Stimulated activated CD4-positive, alpha-beta T cell treated with anti-CD3 and anti-CD28 coated beads, Interleukin-15, amount 100 ng/mL, for 24 hours (primary cell): ENCODE results near the gene RTN1.

Experiments
- DNase-seq: peaks from one replicate; pipeline ENCODE4 v3.0.0-alpha.2; 2020

Gene RTN1

GRCh38 chr14:59848671-59849070 is 21.9 kb downstream of the RTN1 start:
- DNase-seq = no peak

- DNase-seq = no peak
Observed at GRCh38 chr14:59847711-59848110, 22.9 kb downstream of the RTN1 start.

- no peak for DNase-seq
Observed at GRCh38 chr14:59846595-59846994, 24.0 kb downstream of the RTN1 start.

GRCh38 chr14:59845245-59845644 is 25.3 kb downstream of the RTN1 start:
- DNase-seq = no peak

- DNase-seq = no peak
Observed at GRCh38 chr14:59844186-59844812, 26.3 kb downstream of the RTN1 start.

GRCh38 chr14:59836116-59836515 is 34.5 kb downstream of the RTN1 start:
- no peak for DNase-seq

GRCh38 chr14:59832653-59833294 is 37.8 kb downstream of the RTN1 start:
- no peak for DNase-seq

GRCh38 chr14:59831121-59831730 is 39.4 kb downstream of the RTN1 start:
- DNase-seq = no peak

GRCh38 chr14:59830338-59830734 is 40.2 kb downstream of the RTN1 start:
- DNase-seq = no peak

GRCh38 chr14:59829469-59830337 is 40.9 kb downstream of the RTN1 start:
- DNase-seq = no peak

- DNase-seq = no peak
Observed at GRCh38 chr14:59828276-59828675, 42.3 kb downstream of the RTN1 start.

GRCh38 chr14:59827401-59827800 is 43.2 kb downstream of the RTN1 start:
- DNase-seq = no peak

GRCh38 chr14:59826150-59826549 is 44.4 kb downstream of the RTN1 start:
- no peak for DNase-seq

- DNase-seq = no peak
Observed at GRCh38 chr14:59823179-59823578, 47.4 kb downstream of the RTN1 start.

GRCh38 chr14:59819446-59820088 is 51.0 kb downstream of the RTN1 start:
- DNase-seq = no peak

GRCh38 chr14:59816941-59817340 is 53.6 kb downstream of the RTN1 start:
- no peak for DNase-seq

GRCh38 chr14:59814988-59815387 is 55.6 kb downstream of the RTN1 start:
- DNase-seq = no peak

GRCh38 chr14:59811815-59812214 is 58.8 kb downstream of the RTN1 start:
- no peak for DNase-seq

GRCh38 chr14:59811073-59811472 is 59.5 kb downstream of the RTN1 start:
- DNase-seq = no peak

GRCh38 chr14:59803052-59803540 is 67.5 kb downstream of the RTN1 start:
- no peak for DNase-seq

GRCh38 chr14:59788176-59788575 is 82.4 kb downstream of the RTN1 start:
- DNase-seq = no peak

- DNase-seq = no peak
Observed at GRCh38 chr14:59787045-59787674, 83.4 kb downstream of the RTN1 start.
